ENCODE data around the gene NHERF2. TPM values are rescaled to one million over a fixed set of nuclear protein-coding genes. Genes with fewer than 3 reads are reported as not detected.

The NHERF2 gene
- total RNA-seq, 4 donors from 2014 or later, result 52.8 to 166 (median 84.9) TPM

DNA sequence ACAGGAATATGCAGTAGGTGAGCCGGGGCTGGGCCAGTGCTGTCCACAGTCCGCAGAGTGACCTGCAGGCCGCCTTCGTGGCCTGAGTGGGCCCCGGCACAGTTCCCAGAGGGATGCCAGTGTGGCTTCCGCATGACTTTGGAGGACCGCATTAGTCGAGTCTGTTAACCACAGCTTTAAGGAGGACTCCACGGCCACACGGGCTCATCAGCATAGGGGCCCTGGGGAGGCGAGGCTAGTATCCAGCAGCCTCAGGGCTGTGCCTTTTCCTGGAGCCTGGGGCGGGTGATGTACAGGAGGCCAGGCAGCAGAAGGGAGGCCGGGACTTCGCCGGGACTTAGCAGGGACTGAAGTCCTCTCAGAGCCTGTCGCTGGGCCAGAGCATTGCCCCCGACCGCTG, 34.3 kb downstream of the NHERF2 start:
- no peak for ATAC-seq (ENCODE audit: low FRiP score)
- DNase-seq (ENCODE audit: low spot score), result no peak
- TF ChIP-seq, protein P1, sequence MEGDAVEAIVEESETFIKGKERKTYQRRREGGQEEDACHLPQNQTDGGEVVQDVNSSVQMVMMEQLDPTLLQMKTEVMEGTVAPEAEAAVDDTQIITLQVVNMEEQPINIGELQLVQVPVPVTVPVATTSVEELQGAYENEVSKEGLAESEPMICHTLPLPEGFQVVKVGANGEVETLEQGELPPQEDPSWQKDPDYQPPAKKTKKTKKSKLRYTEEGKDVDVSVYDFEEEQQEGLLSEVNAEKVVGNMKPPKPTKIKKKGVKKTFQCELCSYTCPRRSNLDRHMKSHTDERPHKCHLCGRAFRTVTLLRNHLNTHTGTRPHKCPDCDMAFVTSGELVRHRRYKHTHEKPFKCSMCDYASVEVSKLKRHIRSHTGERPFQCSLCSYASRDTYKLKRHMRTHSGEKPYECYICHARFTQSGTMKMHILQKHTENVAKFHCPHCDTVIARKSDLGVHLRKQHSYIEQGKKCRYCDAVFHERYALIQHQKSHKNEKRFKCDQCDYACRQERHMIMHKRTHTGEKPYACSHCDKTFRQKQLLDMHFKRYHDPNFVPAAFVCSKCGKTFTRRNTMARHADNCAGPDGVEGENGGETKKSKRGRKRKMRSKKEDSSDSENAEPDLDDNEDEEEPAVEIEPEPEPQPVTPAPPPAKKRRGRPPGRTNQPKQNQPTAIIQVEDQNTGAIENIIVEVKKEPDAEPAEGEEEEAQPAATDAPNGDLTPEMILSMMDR (IDR thresholded peaks at IDR 0.05), result no peak

DNA sequence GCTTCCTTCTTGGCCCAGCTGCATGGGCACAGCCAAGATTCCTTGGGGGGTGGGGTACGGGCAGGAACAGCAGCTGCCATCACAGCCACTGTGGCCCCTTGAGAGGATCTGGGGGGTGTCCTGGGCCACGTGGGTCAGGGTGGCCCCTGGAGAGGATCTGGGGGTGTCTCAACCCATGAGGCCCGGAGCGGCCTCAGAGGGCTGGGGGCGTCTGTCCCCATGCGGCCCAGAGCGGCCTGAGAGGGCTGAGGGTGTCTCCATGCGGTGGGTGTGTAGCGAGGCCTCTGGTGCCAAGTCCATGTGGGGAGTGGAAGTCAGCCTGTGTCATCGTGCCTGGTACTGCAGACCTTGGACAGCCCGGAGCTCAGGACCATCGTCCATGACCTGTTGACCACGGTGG, 34.8 kb downstream of the NHERF2 start:
- ATAC-seq (ENCODE audit: low FRiP score) (no peak), DNase-seq (ENCODE audit: low spot score) (no peak)
- TF ChIP-seq, protein P1 (IDR thresholded peaks at IDR 0.05), result no peak

DNA sequence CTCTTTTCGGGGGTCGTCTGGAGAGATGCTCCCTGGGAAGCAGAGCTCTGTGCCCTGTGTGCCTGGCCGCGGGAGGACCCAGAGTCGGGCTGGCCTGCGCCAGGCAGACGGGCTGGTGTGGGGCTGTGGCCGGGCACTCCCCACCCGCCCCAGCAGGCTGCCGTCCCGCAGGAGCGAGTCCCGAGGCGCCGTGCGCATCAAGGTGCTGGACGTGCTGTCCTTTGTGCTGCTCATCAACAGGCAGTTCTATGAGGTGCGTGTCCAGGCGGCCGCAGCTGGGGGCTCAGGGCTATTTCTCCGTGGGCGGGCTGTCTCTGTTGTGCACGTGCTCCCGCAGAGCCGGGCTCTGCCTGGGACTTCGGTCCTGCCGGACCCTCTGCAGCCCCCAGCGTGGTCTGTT, 36.1 kb downstream of the NHERF2 start:
- DNase-seq (ENCODE audit: low spot score) (no peak), ATAC-seq (ENCODE audit: low FRiP score) (no peak)
- TF ChIP-seq, protein P1 (IDR thresholded peaks at IDR 0.05), result no peak

DNA sequence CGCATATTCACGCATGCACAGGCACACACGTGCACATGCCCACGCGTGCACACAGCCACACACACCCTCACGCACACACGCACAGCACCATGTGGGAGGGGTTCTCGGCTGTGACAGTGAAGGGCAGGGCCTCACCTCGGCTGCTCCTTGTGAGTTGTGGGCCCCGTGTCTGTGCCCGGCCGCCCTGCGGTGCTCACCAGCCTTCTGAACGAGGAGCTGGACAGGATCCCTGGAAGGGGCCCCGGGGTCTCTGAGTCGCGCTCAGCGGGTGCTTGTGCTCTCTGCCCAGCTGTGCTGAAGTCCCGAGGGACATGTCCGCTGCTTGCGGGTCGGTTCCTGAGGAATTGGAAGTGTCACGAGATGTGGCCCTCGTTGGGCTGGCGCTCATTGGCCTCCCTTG, 37.2 kb downstream of the NHERF2 start:
- TF ChIP-seq, protein P1 (IDR thresholded peaks at IDR 0.05), result no peak
- ATAC-seq (ENCODE audit: low FRiP score), result no peak

DNA sequence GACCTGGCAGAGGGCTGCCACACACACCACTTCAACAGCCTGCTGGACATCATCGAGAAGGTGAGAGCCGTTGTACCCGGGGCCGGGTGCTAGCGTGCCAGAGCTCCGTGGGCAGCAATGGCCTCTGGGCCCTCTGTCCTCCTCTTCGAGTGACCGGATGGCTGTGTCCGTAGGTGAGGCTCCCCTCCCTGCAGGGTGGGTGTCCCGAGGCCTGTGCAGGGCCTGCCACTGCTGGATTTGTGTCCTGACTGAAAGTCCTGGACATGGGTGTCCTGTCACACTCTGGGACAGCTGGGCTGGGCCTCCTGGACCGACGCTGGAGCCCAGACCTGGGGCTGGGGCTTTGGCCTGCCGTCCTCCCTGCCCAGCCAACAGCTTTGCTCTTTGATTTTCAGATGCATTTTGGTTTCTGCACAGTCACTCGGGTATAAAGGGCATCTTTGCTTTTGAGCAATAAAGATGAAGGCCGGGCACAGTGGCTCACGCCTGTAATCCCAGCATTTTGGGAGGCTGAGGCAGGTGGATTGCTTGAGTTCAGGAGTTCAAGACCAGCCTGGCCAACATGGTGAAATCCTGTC, 37.8 kb downstream of the NHERF2 start:
- TF ChIP-seq, protein P1 (IDR thresholded peaks at IDR 0.05), result no peak
- no peak for DNase-seq (ENCODE audit: low spot score)
- no peak for ATAC-seq (ENCODE audit: low FRiP score)

More for the DNA sequence above, 37.2 kb downstream of the NHERF2 start:
- DNase-seq (ENCODE audit: low spot score), result no peak

DNA sequence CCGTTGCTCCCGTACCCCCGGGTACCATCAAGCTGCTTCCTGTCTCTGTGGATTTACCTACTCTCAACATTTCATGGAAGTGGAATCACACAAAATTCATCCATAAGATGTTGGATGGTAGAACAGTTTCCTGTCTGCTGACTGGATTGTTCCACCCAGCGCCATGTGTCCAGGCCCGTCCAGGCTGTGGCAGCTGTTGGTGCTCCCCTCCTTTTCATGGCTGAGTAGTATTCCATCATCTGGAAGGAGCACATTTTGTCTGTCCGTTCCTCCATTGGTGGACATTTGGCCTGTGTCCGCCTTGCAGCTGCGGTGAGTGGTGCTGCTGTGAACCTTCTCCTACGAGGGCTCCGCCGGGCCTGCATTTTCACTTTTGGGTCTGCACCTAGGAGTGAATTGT, 39.4 kb downstream of the NHERF2 start:
- TF ChIP-seq, protein P1 (IDR thresholded peaks at IDR 0.05), result no peak
- no peak for DNase-seq (ENCODE audit: low spot score)
- ATAC-seq (ENCODE audit: low FRiP score), result no peak

All from omental fat pad (tissue), 4 donors.